ENCODE results near the gene SLC6A8.
"Not testable (repeated sequence)": the region's sequence is repeated elsewhere in the genome, so short reads cannot be mapped to it uniquely, and the experiment has no call there.

The SLC6A8 gene

DNA sequence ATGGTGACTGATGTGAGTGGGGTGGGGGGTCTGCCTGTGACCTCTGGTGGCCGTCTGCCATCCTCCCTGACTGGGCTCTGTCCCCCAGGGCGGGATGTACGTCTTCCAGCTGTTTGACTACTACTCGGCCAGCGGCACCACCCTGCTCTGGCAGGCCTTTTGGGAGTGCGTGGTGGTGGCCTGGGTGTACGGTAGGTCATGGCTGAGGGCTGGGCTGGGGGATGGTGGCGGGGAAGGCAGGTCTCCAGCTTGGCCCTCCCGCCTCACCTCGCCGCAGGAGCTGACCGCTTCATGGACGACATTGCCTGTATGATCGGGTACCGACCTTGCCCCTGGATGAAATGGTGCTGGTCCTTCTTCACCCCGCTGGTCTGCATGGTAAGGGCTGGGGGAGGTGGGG is 6.5 kb downstream of the SLC6A8 start:
- not testable (repeated sequence) for DNase-seq

- no peak for DNase-seq
Measured at GRCh38 chrX:153694687-153695270, 7.1 kb downstream of the SLC6A8 start.

DNA sequence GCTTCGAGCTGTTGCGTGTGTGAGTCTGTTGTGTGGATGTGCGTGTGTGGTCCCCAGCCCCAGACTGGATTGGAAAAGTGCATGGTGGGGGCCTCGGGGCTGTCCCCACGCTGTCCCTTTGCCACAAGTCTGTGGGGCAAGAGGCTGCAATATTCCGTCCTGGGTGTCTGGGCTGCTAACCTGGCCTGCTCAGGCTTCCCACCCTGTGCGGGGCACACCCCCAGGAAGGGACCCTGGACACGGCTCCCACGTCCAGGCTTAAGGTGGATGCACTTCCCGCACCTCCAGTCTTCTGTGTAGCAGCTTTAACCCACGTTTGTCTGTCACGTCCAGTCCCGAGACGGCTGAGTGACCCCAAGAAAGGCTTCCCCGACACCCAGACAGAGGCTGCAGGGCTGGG is 8.4 kb downstream of the SLC6A8 start:
- no peak for DNase-seq

DNA sequence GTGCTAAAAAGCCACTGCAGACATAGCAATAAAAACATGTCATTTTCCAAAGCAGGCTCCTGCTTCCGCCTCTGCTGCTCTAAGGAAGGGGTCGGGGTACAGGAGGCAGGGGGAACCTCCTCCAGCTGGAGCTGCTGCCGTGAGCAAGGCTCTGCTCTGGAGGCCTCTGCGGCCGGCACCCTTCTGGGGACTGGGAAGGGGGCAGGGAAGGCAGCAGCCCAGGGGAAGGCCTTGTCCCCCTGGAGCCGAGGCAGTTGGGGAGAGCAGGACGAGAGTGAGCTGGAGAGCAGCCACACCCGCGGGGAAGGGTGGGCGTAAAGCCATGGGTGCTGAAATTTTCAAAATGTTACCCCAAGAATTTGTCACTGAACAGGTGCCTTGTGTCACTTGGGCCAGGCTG is 8.8 kb downstream of the SLC6A8 start:
- not testable (repeated sequence) for DNase-seq

- not testable (repeated sequence) for DNase-seq
Measured at GRCh38 chrX:153696986-153697722, 9.4 kb downstream of the SLC6A8 start.

DNA sequence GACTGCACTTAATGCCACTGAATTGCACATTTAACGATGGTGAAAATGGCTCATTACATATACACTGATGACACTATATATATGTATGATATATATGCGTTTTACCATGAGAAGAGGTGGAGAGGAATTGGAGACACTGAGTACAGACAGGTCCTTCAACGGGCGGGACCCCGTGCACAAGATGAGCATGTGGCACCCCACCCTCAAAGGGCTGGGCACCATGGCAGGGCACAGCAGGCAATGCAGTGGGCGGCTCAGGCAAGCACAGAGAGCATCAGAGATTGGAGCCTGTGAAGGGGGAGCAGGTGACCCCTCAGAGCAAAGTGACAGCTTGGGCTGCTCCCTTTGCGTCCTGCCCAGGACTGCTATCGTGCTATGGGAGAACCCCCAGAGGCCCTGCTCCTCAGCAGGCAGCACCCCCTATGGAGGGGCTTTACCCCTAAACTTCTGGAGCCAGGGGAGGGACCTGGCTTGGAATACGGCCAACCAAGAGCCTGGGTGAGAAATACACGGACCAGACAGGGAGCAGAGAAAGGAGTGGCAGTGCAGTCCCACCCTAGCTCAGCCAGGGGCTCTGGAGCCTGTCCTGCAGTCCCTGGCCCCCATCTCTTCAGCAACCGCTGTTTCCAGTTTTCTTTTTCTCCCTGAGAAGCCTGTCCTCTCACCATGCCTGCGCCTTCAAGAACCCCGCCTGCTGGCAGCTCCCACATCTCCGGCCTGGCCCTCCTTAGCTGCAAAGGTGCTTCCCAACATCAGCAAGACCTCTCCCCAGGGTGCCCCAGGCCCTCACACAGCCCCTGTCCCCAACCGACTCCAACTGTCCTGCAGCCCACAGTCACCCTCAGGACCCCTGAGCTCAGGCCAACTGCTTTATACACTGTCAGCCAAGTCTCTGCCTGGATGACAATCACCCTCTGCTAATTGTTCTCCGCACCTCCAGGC is 10.5 kb downstream of the SLC6A8 start:
- DNase-seq: no peak

GRCh38 chrX:153699210-153699783 is 11.6 kb downstream of the SLC6A8 start:
- DNase-seq: not testable (repeated sequence)

- not testable (repeated sequence) for DNase-seq
Measured at GRCh38 chrX:153699784-153700371, 12.2 kb downstream of the SLC6A8 start.

GRCh38 chrX:153700376-153700945 is 12.7 kb downstream of the SLC6A8 start:
- DNase-seq: no peak

DNA sequence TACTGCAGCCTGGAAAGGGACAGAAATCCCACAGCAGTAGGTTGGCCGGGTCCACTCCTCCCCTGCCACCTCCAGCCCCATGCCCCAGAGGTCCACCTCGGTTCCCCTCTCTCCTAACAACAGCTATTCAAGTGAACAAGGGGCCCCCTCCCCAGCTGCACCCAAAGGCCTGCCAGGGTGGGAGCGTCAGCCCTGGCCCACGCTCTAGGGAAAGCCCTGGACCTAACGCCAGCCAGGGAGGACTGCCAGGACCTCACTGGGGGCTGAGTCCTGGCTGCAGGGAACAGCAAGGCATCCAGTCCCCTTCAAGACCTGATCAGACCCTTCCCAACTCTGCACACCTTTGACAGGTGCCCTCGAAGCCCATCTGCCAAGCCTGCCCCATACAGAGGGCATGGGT is 13.2 kb downstream of the SLC6A8 start:
- no peak for DNase-seq

DNA sequence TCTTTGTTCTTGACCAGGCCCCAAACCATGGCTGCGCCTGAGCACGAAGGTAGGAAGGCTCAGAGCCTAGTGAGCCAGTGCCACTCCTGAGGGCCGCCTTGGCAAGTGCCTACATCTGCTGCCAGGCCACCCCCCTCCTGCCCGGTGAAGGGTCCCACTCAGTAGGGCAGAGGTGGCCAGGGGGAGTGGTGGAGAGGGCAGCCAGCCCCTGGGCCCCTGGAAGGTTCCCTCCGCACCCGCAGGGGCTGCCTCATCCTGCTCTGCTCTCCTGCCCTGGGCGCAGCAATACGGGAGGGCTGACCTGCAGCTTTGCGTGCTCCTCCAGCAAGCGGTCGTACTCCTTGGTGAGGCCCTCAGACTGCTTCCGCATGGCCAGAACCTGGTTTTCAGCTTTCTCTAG is 14.0 kb downstream of the SLC6A8 start:
- DNase-seq: no peak

- DNase-seq: no peak
Measured at GRCh38 chrX:153702336-153703035, 14.8 kb downstream of the SLC6A8 start.

DNA sequence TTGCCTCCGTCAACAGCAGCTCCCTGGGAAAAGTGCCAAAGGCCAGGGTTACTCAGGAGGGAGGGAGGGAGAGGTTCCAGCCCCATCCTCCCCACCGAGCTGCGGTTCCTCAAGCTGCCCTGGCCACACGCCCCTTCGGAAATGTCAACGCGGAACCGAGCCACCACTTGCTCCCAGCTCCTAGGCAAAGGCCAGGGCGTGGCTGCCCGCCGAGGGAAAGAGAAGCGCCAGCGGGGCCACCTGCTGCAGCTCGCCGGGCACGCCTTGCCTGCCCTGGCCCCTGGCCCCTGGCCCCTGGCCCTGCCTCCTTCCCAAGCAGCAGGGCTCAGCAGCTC is 15.3 kb downstream of the SLC6A8 start:
- DNase-seq: no peak

GRCh38 chrX:153704021-153704526 is 16.3 kb downstream of the SLC6A8 start:
- DNase-seq: no peak

DNA sequence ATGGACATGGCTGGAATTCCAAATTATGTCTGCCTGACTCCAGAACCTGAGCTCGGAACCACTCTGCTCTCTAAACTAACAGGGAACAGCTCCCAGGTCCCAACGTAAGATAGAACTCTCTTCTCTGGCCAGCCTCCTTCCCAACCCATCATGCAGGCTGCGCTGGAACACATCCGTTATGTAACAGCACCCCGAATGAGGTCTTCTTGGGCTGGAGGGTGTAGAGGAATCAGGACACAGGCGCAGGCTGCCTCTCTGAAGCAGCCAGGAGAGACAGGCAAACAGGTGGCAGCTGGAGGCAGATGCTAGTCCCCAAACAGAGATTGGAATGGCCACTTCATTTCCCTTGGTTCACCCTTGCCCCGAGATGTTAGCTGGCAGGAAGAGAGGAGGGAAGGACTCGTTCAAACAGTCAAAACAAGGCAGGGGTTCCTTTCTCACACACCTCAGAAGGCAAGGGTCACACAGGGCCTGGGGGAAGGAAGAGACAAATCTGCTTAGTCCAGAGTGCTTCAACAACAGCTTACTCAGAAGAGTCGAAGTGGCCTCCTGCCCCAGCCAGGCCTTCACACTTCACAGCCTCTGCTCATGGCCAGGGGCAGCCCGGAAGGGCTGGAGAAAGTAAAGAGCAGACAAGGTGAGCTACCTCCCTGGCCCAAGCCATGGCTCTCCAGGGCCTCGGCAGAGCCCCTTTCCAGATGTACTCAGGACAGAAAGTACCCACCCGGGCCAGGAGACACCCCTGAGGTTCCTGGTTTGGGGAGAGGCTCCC is 17.1 kb downstream of the SLC6A8 start:
- not testable (repeated sequence) for DNase-seq

GRCh38 chrX:153705403-153706060 is 17.8 kb downstream of the SLC6A8 start:
- not testable (repeated sequence) for DNase-seq

DNA sequence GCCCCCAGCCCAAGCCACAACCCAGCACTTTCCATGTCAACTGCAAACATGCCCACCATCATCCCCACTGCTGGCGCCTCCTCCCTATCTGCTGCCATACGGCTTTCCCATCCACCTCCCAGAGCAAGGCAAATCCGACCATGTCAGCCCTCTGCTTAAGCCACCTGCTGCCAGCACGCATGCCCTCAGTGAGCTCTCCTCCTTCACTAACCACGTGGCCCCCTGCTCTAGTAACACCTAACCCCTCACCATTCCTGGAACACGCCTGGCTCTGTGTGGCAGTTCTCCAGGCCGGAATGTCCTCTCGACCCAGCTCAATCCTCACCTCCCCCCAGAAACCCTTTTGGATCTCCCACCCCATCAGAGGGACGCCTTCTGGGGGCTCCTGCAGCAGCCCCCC is 19.1 kb downstream of the SLC6A8 start:
- no peak for DNase-seq

- no peak for DNase-seq
Measured at GRCh38 chrX:153707406-153707805, 19.7 kb downstream of the SLC6A8 start.

- DNase-seq: no peak
Measured at GRCh38 chrX:153708415-153708814, 20.7 kb downstream of the SLC6A8 start.

Measured in NCI-H1092 (cell line).